Fibroblast of skin of scalp (primary cell): ENCODE measurements around the gene FOXP2.

Experiments used
- DNase-seq: peaks from one replicate; pipeline ENCODE4 v3.0.0-alpha.2; 2013

FOXP2 gene

GRCh38 chr7:114659409-114660125 lies 245.0 kb downstream of the FOXP2 start:
- no peak for DNase-seq

- DNase-seq, result no peak
These were observed 245.5 kb downstream of the FOXP2 start for GRCh38 chr7:114660126-114660486.

- DNase-seq, result no peak
These were observed 246.1 kb downstream of the FOXP2 start for GRCh38 chr7:114660753-114661152.

GRCh38 chr7:114662002-114662677 lies 247.5 kb downstream of the FOXP2 start:
- no peak for DNase-seq

GRCh38 chr7:114663502-114663901 lies 248.9 kb downstream of the FOXP2 start:
- DNase-seq, result peak; percentile 33

GRCh38 chr7:114670676-114671075 lies 256.1 kb downstream of the FOXP2 start:
- peak; percentile 16 for DNase-seq

- no peak for DNase-seq
These were observed 257.0 kb downstream of the FOXP2 start for GRCh38 chr7:114671563-114672123.

- no peak for DNase-seq
These were observed 263.5 kb downstream of the FOXP2 start for GRCh38 chr7:114678116-114678515.

GRCh38 chr7:114687238-114687637 lies 272.6 kb downstream of the FOXP2 start:
- DNase-seq, result no peak

- DNase-seq, result no peak
These were observed 273.9 kb downstream of the FOXP2 start for GRCh38 chr7:114688443-114689055.

- DNase-seq, result no peak
These were observed 274.8 kb downstream of the FOXP2 start for GRCh38 chr7:114689406-114689805.

GRCh38 chr7:114691605-114692004 lies 277.0 kb downstream of the FOXP2 start:
- no peak for DNase-seq

GRCh38 chr7:114695182-114695581 lies 280.6 kb downstream of the FOXP2 start:
- no peak for DNase-seq

- no peak for DNase-seq
These were observed 285.8 kb downstream of the FOXP2 start for GRCh38 chr7:114700247-114700928.

- DNase-seq, result peak; percentile 6
These were observed 289.1 kb downstream of the FOXP2 start for GRCh38 chr7:114703677-114704076.

GRCh38 chr7:114708646-114709045 lies 294.0 kb downstream of the FOXP2 start:
- DNase-seq, result no peak

GRCh38 chr7:114710499-114710898 lies 295.9 kb downstream of the FOXP2 start:
- DNase-seq, result no peak

GRCh38 chr7:114711241-114711640 lies 296.6 kb downstream of the FOXP2 start:
- DNase-seq, result no peak

- no peak for DNase-seq
These were observed 301.3 kb downstream of the FOXP2 start for GRCh38 chr7:114715907-114716306.

GRCh38 chr7:114718861-114719260 lies 304.2 kb downstream of the FOXP2 start:
- DNase-seq, result no peak

- DNase-seq, result no peak
These were observed 306.1 kb downstream of the FOXP2 start for GRCh38 chr7:114720725-114721124.

- no peak for DNase-seq
These were observed 307.9 kb downstream of the FOXP2 start for GRCh38 chr7:114722562-114722961.

- no peak for DNase-seq
These were observed 308.7 kb downstream of the FOXP2 start for GRCh38 chr7:114723308-114723707.
